Lung (tissue), 12 donors: ENCODE data around the gene OXCT1. TPM values are rescaled to one million over a fixed set of nuclear protein-coding genes. Genes with fewer than 3 reads are reported as not detected.

Source experiments
- ATAC-seq: fragments of 200-7000 bp; cut with Tn5 transposase; one replicate; pipeline ENCODE4 v1.9.1; 2020; ENCODE audit warnings: moderate number of reproducible peaks; ENCODE audit not compliant: insufficient read depth, low FRiP score
- DNase-seq, 3 donors: peaks; one replicate each; pipeline ENCODE4 v3.0.0-alpha.2; 2013 to 2017
- H3K27ac ChIP-seq, 2 donors: one replicate each; pipeline ENCODE4 v1.5.1; 2013; ENCODE audit warnings: mild to moderate bottlenecking in 2 of 2, moderate library complexity in 2 of 2, control low read depth in 1 of 2, inconsistent platforms in 1 of 2, low read depth in 1 of 2, low read length in 1 of 2
- H3K27me3 ChIP-seq, 3 donors: one replicate each; pipeline ENCODE4 v1.5.1; 2013; ENCODE audit warnings: low read length in 2 of 3; ENCODE audit not compliant: control insufficient read depth in 3 of 3, insufficient read depth in 3 of 3
- H3K36me3 ChIP-seq, 4 donors: one replicate each; pipeline ENCODE4 v1.5.1; 2013; ENCODE audit warnings: low read length in 4 of 4, mild to moderate bottlenecking in 1 of 4, moderate library complexity in 1 of 4; ENCODE audit not compliant: control insufficient read depth in 4 of 4, insufficient read depth in 4 of 4
- H3K4me1 ChIP-seq, 5 donors: one replicate each; pipeline ENCODE4 v1.5.1; 2013; ENCODE audit warnings: low read length in 5 of 5, mild to moderate bottlenecking in 2 of 5, moderate library complexity in 1 of 5; ENCODE audit not compliant: control insufficient read depth in 5 of 5, insufficient read depth in 5 of 5
- H3K4me3 ChIP-seq: one replicate; pipeline ENCODE4 v1.5.1; 2013; ENCODE audit warnings: mild to moderate bottlenecking, control low read depth, moderate library complexity
- H3K9ac ChIP-seq, 2 donors: one replicate each; pipeline ENCODE4 v1.5.1; 2013; ENCODE audit warnings: low read length in 2 of 2, control low read depth in 1 of 2; ENCODE audit not compliant: insufficient read depth in 1 of 2
- H3K9me3 ChIP-seq, 4 donors: one replicate each; pipeline ENCODE4 v1.5.1; 2013; ENCODE audit warnings: low read length in 3 of 4, mild to moderate bottlenecking in 1 of 4, moderate library complexity in 1 of 4; ENCODE audit not compliant: control insufficient read depth in 4 of 4, insufficient read depth in 3 of 4
- WGBS, 2 donors: extraction: QIAGEN DNeasy Blood & Tissue Kit; methylation state at CpG; one replicate each; pipeline ENCODE4 v1.1.7; 2013; 5-methylcytosine and 5-hydroxymethylcytosine counted together
- polyA plus RNA-seq, 2 donors: library from polyadenylated mRNA; stranded (reverse); fragments of 200-250 nt; gene quantifications; one replicate each; pipeline ENCODE4 v1.2.1, GENCODE V29; 2013
- total RNA-seq, 2 donors: library from RNA; depleted of rRNA in 1 of 2; stranded (reverse); fragments of >200 nt in 1 of 2; gene quantifications; one replicate each; pipeline ENCODE4 v1.2.1, GENCODE V29; 2014 to 2021
- TF ChIP-seq, protein P1 (sequence below): IDR thresholded peaks from 2 replicates; pipeline ENCODE4 v1.5.1; 2012; ENCODE audit warnings: mild to moderate bottlenecking; ENCODE audit errors: control extremely low read depth, extremely low read depth
- donor health status: control.
- donor health status: control.
- donor health status: Bipolar disorder and iron deficiency.
- donor health status: healthy.
- donor health status: DM: yes; HTN: yes; CAD: no.

The OXCT1 gene
- total and polyA plus RNA-seq, 4 donors, result 6.7 to 17.3 (median 12.7) TPM

GRCh38 chr5:41877408-41877807 is 7.2 kb upstream of the OXCT1 start:
- no peaks in the 10 kb centered on the region for H3K36me3 ChIP-seq
- ATAC-seq (no peak), DNase-seq (no peak)
- TF ChIP-seq, protein P1, sequence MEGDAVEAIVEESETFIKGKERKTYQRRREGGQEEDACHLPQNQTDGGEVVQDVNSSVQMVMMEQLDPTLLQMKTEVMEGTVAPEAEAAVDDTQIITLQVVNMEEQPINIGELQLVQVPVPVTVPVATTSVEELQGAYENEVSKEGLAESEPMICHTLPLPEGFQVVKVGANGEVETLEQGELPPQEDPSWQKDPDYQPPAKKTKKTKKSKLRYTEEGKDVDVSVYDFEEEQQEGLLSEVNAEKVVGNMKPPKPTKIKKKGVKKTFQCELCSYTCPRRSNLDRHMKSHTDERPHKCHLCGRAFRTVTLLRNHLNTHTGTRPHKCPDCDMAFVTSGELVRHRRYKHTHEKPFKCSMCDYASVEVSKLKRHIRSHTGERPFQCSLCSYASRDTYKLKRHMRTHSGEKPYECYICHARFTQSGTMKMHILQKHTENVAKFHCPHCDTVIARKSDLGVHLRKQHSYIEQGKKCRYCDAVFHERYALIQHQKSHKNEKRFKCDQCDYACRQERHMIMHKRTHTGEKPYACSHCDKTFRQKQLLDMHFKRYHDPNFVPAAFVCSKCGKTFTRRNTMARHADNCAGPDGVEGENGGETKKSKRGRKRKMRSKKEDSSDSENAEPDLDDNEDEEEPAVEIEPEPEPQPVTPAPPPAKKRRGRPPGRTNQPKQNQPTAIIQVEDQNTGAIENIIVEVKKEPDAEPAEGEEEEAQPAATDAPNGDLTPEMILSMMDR, result no peak
- H3K27ac ChIP-seq, result no peak overlapping the region
- H3K4me1 ChIP-seq, result peaks cover 0 to 22% (median 0%) of the 10 kb centered on the region in 5 donors
- H3K4me3 ChIP-seq, result no peak overlapping the region
- H3K9ac ChIP-seq, result no peak overlapping the region
- WGBS, 2 donors, result 95 to 100% methylated on average over 1 of the region's 1 CpG
- no peaks in the 10 kb centered on the region for H3K9me3 ChIP-seq
- no peaks in the 10 kb centered on the region for H3K27me3 ChIP-seq

DNA sequence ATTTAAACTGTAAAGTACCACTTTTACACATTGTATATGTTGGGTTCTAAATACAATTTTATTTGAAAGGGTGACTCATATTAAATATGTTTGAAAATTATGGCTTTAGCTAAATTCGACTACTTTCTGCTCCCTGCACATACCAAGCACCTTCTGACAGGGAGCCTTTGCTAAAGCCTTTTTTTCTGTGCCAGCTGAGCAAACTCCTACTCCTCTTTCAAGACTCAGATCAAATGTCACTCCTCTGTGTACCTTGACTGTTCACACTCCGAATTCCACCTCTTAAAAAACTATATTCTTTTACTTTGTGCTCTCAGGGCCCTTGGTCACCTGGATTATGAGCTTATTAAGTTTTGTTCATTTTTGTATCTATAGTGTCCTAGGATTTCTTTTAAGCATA is 6.5 kb upstream of the OXCT1 start:
- H3K27ac ChIP-seq, result no peak overlapping the region
- peak; percentile 16 to 52 (median 18) for DNase-seq
- H3K9ac ChIP-seq, result no peak overlapping the region
- TF ChIP-seq, protein P1, result no peak
- WGBS, 2 donors, result 71 to 75% methylated on average over 2 of the region's 2 CpGs
- H3K9me3 ChIP-seq, result no peaks in the 10 kb centered on the region
- peaks cover 0 to 23% (median 0%) of the 10 kb centered on the region in 5 donors for H3K4me1 ChIP-seq
- ATAC-seq, result no peak
- H3K4me3 ChIP-seq, result no peak overlapping the region
- H3K36me3 ChIP-seq, result no peaks in the 10 kb centered on the region
- H3K27me3 ChIP-seq, result no peaks in the 10 kb centered on the region

DNA sequence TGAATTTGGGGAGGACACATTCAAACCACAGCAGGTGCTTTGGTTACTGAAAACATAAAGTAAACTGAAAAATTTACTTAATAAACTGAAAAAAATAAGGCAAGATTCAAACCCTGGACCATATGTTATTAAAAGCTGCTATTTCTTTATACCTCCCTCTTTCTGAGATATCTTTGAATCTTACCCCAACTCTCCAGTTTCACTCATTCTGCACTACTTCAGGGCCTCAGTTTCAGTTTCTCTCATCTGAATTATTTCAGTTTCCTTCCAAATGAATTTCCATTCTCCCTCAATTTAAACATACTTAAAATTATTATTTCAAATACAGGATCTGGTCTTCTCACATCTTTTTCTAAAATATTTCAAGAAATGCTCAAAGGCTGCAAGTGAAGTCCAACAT is 4.9 kb upstream of the OXCT1 start:
- no peaks in the 10 kb centered on the region for H3K36me3 ChIP-seq
- TF ChIP-seq, protein P1, result no peak

DNA sequence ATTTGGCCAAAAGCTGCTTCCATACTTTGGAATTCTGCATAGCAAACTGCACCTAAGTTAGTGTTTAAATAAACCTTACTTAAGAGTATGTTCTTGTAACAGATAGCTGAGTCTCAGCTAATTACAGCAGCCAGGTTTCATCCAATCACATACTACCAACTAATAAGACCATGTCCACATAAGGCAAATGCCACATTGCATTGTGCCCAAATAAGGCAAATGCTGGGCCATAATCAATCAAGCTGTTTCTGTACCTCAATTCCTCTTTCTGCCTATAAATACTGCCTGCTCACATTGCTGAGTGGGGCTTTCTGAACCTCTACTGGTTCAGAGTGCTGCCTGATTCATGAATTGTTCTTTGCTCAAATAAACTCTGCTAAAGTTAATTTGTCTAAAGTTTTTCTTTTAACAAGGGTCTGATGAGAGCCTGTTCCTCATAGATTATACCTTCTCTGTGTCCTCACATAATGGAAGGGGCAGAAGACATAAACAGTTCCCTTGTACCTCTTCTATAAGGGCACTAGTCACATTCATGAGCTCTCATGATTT is 4.4 kb upstream of the OXCT1 start:
- H3K36me3 ChIP-seq, result no peaks in the 10 kb centered on the region
- no peak overlapping the region for H3K27ac ChIP-seq
- TF ChIP-seq, protein P1, result no peak
- no peak overlapping the region for H3K4me3 ChIP-seq
- DNase-seq (no peak), ATAC-seq (no peak)
- H3K9me3 ChIP-seq, result peaks cover 0 to 2% (median 0%) of the 10 kb centered on the region in 4 donors
- H3K4me1 ChIP-seq, result peaks cover 0 to 31% (median 4%) of the 10 kb centered on the region in 5 donors
- H3K27me3 ChIP-seq, result no peaks in the 10 kb centered on the region
- H3K9ac ChIP-seq, result no peak overlapping the region

More for the DNA sequence above, 4.9 kb upstream of the OXCT1 start:
- no peak overlapping the region for H3K9ac ChIP-seq
- ATAC-seq (no peak), DNase-seq (no peak)
- no peaks in the 10 kb centered on the region for H3K9me3 ChIP-seq
- peaks cover 0 to 33% (median 4%) of the 10 kb centered on the region in 5 donors for H3K4me1 ChIP-seq
- H3K27me3 ChIP-seq, result no peaks in the 10 kb centered on the region
- no peak overlapping the region for H3K4me3 ChIP-seq
- H3K27ac ChIP-seq, result no peak overlapping the region
